Dermis blood vessel endothelial cell (primary cell): ENCODE data around the gene NDUFB8. TPM values are rescaled to one million over a fixed set of nuclear protein-coding genes. Genes with fewer than 3 reads are reported as not detected.

Experiments
- DNase-seq: peaks from one replicate; pipeline ENCODE4 v3.0.0; 2010
- total RNA-seq: library from RNA; depleted of rRNA; stranded (reverse); fragments of >200 nt; gene quantifications from 2 replicates; pipeline ENCODE4 v1.2.3, GENCODE V29; 2014

Gene NDUFB8
- total RNA-seq, 1 donor from 2014 or later: 116 TPM

DNA sequence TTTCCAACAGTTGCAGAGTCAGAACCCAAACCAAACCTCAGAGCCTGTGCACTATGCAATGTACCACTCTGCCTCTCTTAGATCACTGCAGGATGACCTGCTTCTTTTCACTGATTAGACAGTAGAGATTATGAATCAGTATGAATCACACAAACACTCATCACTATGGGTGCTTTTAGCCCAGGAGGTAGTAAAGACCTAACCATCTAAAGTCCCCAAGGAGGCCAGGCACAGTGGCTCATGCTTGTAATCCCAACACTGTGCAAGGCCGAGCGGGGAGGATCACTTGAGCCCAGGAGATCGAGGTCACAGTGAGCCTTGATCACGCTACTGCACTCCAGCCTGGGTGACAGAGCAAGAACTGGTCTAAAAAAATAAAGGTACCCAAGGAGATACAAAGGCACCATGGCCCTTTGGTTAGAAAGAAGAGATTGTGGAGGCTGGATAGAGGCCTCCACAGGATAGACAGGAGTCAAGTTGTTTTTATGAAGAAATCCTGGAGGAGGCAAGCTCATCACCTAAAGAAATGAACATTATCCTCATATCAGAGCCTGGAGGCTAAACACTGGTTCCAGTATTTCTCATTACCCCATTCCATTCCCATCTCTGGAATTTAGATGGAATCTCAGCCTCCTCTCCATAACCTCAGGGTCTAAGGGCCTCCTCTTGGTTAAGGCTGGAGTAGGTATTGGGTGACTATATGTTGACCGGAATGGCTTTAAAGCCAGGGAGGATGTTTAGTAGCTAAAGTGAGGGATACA, 22.9 kb downstream of the NDUFB8 start:
- DNase-seq: no peak

DNA sequence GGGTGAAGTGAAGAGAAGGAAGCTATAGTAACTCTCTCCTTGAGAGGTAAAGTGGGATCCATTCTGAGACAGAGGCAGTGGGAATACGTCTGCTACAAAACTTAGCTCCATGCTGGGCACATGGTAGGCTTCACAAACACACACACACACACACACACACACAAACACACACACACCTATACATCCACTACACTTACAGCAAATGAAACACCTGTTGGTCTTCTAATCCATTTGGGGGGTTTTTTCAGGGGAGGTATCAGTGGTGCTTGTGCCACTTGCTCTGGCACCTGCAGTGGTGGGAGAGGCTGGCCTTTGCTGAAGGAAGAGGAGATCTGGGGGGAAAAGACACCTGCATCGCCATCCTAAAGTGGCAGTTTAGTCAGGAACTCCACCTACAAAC, 24.5 kb downstream of the NDUFB8 start:
- DNase-seq: no peak

GRCh38 chr10:100504096-100504495, 25.6 kb downstream of the NDUFB8 start:
- no peak for DNase-seq

GRCh38 chr10:100502926-100503494, 26.7 kb downstream of the NDUFB8 start:
- DNase-seq: no peak

GRCh38 chr10:100501423-100501822, 28.2 kb downstream of the NDUFB8 start:
- no peak for DNase-seq

DNA sequence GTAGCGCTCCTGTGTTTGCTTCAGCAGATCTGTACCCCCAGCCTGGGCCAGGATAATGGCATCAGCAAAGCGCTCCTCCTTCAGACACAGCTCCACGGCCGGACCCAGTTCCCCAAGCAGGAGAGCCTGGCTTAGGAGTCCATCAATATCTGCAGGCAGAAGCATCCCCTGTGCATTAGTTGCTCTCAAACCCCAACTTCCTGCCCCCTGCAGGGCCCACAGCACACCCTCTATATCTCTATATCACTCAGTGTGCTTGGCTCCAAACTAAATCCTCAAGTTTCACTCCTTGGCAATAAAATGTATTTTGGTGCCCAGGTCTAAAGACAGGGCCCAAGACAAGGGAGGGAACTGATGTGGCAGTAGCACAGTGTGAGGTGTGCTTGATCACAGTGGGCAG, 31.6 kb downstream of the NDUFB8 start:
- DNase-seq: no peak

DNA sequence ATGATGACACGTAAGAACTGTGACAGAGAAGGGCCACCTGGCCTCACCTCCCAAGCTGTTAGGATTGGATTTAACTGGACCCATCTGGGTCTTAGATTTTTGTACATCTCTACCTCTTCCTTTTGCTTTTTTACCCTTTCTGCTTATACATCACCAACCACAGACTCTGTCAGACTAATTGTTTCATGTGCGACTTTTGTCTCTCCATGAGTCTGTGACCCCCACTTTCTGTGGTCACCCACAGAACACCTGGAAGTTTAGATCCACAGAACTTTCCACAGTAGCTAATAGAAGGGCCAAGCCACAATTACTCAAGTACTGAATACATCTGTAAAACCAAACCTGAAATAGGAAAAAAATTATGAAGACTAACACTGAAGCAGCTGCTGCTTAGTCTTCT, 33.1 kb downstream of the NDUFB8 start:
- no peak for DNase-seq

- DNase-seq: no peak
These were observed 39.1 kb downstream of the NDUFB8 start for GRCh38 chr10:100490531-100490930.

- no peak for DNase-seq
These were observed 40.3 kb downstream of the NDUFB8 start for GRCh38 chr10:100489396-100489795.

DNA sequence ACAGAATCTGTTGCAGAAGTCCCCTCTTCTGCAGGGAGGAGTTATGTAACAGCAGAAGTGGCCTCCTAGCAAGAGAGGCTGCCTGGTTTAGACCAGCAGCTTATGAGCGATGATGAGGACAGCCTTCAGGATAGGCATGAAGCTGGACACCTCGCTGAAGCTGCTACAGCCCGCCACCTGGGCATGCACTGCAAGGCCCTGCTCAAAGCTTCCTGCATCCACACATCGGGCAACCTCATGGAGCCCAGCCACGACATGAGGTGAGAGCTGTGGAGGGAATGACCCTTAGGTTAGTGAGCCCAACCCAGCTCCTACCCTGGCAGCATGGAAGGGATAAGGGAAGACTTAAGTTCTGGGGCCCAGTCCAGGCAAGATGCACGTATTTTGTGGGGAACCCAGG, 42.1 kb downstream of the NDUFB8 start:
- no peak for DNase-seq

DNA sequence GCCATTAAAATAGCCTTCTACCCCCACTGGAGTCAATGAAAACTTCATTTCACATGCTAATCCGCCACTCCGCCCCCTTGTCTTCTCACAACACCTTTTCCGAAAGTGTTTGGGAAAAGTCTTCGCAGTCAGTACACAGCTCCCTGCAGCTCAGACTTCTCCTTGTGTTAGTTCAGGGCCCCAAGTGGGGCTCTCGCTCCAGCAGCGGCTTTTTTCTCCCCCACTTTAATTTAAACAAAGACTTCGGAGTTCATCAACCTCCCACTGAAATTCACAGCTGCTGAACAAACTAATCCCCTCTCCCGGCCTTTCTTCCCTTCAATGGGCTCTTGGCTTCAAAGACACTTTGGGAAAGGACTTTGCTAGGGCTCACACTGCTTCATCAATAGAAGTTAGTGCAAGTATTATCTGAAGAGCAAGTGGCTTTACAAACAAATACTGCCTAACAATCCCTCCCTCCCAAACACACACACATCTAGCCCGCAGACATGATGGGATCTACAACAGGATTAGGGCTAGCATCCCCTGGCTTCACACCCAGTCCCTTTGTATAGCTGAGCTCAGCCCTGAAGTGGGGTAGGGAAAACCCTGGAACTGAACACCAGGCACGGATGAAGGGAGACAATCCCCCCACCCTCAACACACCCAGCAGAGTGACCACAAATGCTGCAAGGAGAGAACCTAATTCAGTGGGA, 43.7 kb downstream of the NDUFB8 start:
- no peak for DNase-seq

GRCh38 chr10:100485366-100485765, 44.3 kb downstream of the NDUFB8 start:
- no peak for DNase-seq

DNA sequence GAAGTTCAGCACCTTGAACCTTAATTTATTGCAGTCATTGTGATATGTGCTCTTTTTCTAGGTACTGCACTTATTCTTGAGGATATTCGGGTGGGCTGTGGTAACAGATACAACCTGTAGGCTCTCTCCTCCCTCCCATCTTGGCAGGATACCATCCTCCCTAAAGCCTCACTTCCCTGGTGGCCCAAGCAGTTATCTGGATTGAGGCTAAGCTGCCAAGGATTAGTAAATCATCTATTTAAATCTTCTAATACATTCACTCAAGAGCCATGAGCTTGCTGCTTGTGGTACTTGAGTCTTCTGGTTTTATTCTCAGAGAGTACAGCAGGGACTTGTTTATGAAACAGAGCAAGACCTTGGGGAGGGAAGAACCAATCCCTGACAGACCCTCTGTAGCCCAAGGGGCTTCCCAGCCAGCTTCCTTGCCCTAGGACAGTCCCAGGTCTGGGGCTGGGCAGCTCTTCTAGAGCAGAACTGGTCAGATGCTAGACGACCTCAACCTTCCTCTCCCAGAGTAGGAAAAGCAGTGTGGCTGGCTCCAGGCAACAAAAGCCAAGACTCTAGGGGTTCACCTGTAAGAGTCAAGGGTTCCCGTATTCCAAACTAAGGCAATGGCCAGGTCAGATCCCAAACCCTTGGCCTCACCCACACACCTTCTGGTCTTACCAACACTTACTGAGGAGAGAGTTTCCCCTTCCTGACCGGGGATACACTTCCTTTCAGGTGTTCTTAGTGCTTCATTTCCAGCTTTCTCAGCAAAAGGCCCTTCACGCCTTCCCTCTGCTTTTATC, 45.6 kb downstream of the NDUFB8 start:
- no peak for DNase-seq

- DNase-seq: no peak
These were observed 46.9 kb downstream of the NDUFB8 start for GRCh38 chr10:100482834-100483185.

DNA sequence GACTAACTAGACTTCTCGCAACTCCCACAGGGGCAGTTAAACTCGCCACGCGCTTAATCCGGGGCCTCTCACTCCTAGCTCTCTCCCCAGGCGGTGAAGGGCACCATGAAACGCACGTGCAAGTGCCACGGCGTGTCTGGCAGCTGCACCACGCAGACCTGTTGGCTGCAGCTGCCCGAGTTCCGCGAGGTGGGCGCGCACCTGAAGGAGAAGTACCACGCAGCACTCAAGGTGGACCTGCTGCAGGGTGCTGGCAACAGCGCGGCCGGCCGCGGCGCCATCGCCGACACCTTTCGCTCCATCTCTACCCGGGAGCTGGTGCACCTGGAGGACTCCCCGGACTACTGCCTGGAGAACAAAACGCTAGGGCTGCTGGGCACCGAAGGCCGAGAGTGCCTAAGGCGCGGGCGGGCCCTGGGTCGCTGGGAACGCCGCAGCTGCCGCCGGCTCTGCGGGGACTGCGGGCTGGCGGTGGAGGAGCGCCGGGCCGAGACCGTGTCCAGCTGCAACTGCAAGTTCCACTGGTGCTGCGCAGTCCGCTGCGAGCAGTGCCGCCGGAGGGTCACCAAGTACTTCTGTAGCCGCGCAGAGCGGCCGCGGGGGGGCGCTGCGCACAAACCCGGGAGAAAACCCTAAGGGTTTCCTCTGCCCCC, 47.4 kb downstream of the NDUFB8 start:
- DNase-seq: peak; percentile 86

- peak; percentile 93 for DNase-seq
These were observed 48.1 kb downstream of the NDUFB8 start for GRCh38 chr10:100481462-100482081.

DNA sequence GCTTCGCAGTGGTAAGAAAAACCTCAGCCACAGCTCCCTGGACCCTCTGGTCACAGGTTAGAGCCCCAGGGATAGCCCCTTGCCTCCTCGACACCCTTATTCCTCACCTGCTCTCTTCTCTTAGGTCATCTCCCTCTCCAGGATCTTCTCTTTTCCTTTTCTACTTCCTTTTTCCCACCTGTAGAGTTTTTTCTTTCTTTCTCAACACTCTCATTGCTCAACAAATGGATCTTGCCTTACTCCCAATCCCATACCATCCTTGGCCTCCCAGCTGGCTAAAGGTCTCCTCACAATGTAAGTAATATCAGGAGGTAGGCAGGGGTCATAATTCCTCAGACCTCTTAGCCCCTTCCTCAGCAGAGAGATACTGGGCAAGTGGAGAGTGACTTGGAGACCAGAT, 49.7 kb downstream of the NDUFB8 start:
- no peak for DNase-seq

GRCh38 chr10:100479037-100479436, 50.6 kb downstream of the NDUFB8 start:
- no peak for DNase-seq

GRCh38 chr10:100477970-100478369, 51.7 kb downstream of the NDUFB8 start:
- DNase-seq: no peak
